ENCODE results near the gene CD70.

Gene CD70, protein sequence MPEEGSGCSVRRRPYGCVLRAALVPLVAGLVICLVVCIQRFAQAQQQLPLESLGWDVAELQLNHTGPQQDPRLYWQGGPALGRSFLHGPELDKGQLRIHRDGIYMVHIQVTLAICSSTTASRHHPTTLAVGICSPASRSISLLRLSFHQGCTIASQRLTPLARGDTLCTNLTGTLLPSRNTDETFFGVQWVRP

DNA sequence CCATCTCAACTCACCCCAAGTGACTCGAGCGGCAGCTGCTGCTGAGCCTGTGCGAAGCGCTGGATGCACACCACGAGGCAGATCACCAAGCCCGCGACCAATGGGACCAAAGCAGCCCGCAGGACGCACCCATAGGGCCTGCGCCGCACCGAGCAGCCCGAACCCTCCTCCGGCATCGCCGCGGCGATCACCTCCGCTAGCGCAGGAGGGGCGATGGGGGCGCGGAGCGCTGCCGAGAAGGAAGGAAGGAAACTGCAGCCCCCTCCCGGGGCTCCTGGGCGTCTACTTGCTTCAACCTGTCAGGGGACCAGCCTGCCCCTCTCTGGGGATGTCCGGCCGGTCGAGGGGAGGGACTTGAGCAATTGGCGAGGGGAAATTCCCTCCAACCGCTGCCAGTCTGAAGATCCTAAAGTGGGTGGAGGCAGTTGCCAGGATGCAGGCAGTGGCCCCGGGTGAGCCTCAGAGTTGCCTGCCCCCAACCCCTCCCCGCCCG, at the start of gene CD70:
CD70 (minus strand) TSS at position 324 of the 493 bp plus-strand sequence; CDS start at position 176, 148 bp downstream.
- TF ChIP-seq, protein P1, sequence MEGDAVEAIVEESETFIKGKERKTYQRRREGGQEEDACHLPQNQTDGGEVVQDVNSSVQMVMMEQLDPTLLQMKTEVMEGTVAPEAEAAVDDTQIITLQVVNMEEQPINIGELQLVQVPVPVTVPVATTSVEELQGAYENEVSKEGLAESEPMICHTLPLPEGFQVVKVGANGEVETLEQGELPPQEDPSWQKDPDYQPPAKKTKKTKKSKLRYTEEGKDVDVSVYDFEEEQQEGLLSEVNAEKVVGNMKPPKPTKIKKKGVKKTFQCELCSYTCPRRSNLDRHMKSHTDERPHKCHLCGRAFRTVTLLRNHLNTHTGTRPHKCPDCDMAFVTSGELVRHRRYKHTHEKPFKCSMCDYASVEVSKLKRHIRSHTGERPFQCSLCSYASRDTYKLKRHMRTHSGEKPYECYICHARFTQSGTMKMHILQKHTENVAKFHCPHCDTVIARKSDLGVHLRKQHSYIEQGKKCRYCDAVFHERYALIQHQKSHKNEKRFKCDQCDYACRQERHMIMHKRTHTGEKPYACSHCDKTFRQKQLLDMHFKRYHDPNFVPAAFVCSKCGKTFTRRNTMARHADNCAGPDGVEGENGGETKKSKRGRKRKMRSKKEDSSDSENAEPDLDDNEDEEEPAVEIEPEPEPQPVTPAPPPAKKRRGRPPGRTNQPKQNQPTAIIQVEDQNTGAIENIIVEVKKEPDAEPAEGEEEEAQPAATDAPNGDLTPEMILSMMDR (IDR thresholded peaks at IDR 0.05), result no peak

DNA sequence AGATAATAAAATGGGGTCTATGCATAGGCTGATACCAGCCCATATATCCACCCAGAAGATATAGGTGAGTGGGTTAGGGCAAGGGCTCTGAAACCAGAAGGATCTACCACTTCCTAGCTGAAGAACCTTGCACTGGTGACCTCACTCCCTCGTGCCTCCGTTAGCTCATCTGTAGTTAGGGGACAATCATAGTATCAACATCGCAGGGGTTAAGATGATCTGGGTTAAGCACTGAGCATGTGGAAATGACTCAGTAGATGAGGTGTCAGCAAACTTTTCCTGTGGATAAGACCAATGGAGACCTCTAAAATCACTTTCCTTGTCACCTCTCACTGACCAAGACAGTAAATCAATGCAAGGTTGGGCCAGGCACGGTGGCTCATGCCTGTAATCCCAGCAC, 48.5 kb upstream of the CD70 start:
- TF ChIP-seq, protein P1 (IDR thresholded peaks at IDR 0.05), result no peak

- TF ChIP-seq, protein P1 (IDR thresholded peaks at IDR 0.05), result peak; percentile 7; the same call in 1 of the 2 replicates
Measured at GRCh38 chr19:6633456-6633813, 42.5 kb upstream of the CD70 start.

DNA sequence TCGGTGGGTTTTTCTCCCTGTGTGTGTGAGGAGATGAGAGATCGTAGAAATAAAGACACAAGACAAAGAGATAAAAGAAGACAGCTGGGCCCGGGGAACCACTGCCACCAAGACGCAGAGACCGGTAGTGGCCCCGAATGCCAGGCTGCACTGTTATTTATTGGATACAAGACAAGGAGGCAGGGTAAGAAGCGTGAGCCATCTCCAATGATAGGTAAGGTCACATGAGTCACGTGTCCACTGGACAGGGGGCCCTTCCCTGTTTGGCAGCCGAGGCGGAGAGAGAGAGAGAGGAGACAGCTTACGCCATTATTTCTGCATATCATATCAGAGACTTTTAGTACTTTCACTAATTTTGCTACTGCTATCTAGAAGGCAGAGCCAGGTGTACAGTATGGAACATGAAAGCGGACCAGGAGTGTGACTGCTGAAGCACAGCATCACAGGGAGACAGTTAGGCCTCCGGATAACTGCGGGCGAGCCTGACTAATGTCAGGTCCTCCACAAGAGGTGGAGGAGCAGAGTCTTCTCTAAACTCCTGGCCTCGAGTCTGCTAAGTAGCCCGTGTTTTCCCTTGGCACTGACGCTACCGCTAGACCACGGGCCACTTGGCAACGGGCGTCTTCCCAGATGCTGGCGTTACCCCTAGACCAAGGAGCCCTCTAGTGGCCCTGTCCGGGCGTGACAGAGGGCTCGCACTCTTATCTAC, 42.0 kb upstream of the CD70 start:
- TF ChIP-seq, protein P1 (IDR thresholded peaks at IDR 0.05), result peak; percentile 81

GRCh38 chr19:6632002-6632621, 41.2 kb upstream of the CD70 start:
- TF ChIP-seq, protein P1 (IDR thresholded peaks at IDR 0.05), result peak; percentile 88

DNA sequence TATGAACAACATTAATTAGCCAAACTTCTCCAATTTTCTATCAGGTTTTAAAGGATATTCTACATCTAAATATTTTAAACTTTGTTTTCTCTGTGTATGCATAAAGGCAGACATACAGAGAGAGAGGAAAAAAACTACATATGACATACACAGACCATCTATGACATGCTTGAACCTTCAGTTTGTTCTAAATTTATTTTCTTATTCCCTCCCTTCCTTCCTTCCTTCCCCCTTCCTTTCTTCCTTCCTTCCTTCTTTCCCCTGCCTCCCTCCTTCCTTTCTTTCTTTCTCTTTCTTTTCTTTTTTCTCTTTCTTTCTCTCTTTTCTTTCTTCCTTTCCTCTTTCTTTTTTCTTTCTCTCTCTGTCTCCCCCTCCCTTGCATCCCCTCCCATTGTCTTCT, 35.8 kb upstream of the CD70 start:
- TF ChIP-seq, protein P1 (IDR thresholded peaks at IDR 0.05), result no peak

DNA sequence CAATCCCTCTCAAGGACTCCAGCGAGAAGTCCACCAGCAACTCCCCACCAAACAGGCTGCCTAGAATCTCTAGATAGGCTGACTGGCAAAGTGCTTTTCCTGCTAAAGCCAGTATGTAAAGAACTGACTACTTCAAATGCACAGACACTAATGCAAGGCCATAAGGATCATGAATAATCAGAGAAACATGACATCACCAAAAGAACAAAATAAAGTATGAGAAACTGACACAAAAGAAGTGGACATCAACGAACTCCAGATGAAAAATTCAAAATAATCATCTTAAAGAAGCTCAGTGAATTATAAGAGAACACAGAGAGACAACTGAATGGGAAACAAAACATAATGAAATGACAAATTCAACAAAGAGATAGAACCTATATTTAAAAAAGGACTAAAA, 26.4 kb upstream of the CD70 start:
- TF ChIP-seq, protein P1 (IDR thresholded peaks at IDR 0.05), result no peak
